Left lung (tissue), 10 donors: ENCODE measurements around the gene KIF16B. TPM values are rescaled to one million over a fixed set of nuclear protein-coding genes. Genes with fewer than 3 reads are reported as not detected.

ENCODE experiments used
- ATAC-seq: fragments of 200-7000 bp; cut with Tn5 transposase; one replicate; pipeline ENCODE4 v1.9.1; 2020; ENCODE audit warnings: moderate library complexity
- DNase-seq, 4 donors: peaks; one replicate each; pipeline ENCODE4 v3.0.0-alpha.2; 2013 to 2020
- H3K27ac ChIP-seq, 2 donors: fragments of 200-600 bp; sonication (generic) in 1 of 2; one replicate each; pipeline versions ENCODE4 v1.5.0 to v1.8.0; 2020 to 2021
- H3K27me3 ChIP-seq, 2 donors: fragments of 200-600 bp; sonication (generic) in 1 of 2; one replicate each; pipeline versions ENCODE4 v1.5.0 to v1.8.0; 2020 to 2021
- H3K36me3 ChIP-seq, 2 donors: fragments of 200-600 bp; sonication (generic) in 1 of 2; one replicate each; pipeline versions ENCODE4 v1.5.0 to v1.8.0; 2020 to 2021
- H3K4me1 ChIP-seq, 2 donors: fragments of 200-600 bp; one replicate each; pipeline ENCODE4 v1.8.0; 2021
- H3K4me3 ChIP-seq, 2 donors: fragments of 200-600 bp; sonication (generic) in 1 of 2; one replicate each; pipeline versions ENCODE4 v1.5.0 to v1.8.0; 2020 to 2021; ENCODE audit warnings: mild to moderate bottlenecking in 1 of 2
- H3K9me3 ChIP-seq, 2 donors: fragments of 200-600 bp; sonication (generic) in 1 of 2; one replicate each; pipeline versions ENCODE4 v1.5.0 to v1.8.0; 2020 to 2021
- intact Hi-C, 2 donors: fragments of 100-400 bp; cut with DNase I; formaldehyde crosslinking; loops; one replicate each; pipeline versions ENCODE4 v1.11.2 to v1.14.2; 2022
- polyA plus RNA-seq, 6 donors: library from polyadenylated mRNA; unstranded; fragments of 120-200 nt; gene quantifications; one replicate each; pipeline ENCODE4 v1.2.1, GENCODE V29; 2013; ENCODE audit not compliant: insufficient read length in 6 of 6
- total RNA-seq, 2 donors: library from RNA; stranded (reverse); fragmentation: NEBNext Ultra II Directional; extraction: Animal tissue kit (Norgen Biotek cat#: 25700); gene quantifications; one replicate each; pipeline ENCODE4 v1.2.1, GENCODE V29; 2021
- TF ChIP-seq, protein P1 (sequence below), 2 donors: fragments of 200-600 bp; sonication (generic) in 1 of 2; IDR thresholded peaks; one replicate each; pipeline versions ENCODE4 v1.5.0 to v1.8.0; 2021; ENCODE audit warnings: antibody characterized with exemption in 2 of 2
- donor health status: DM: no; HTN: yes; CAD: no.
- donor health status: DM: no; HTN: no; CAD: no.

The KIF16B gene
- total and polyA plus RNA-seq, 8 donors, result 9.1 to 23.8 (median 12.8) TPM

DNA sequence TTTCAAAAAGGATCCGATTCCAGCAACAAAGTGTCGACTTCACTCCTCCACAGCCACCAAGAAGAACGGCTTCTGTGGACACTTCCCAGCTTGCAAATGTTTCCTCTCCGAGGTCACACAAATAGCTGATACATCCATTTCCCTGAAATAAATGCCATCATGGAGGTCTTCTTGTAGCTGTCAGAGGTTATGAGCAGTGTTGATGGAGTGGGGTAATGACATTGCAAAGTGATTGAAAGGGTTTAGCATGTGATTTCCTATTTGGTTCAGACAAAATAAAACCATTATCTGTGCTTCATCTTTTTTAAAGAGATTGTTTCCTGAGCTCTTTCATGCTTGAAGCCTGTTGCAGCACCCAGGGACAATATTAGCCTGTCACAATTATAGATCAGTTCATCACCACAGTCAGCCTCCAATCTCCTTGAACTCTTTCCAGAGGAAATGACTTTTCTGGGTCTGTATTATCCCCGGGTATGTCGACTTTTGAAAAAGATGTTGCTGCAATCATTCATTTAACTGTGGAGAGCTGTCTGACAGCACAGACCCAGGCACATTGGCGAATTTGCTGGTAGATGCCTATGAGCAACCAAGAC lies 16.9 kb upstream of the KIF16B start:
- H3K4me1 ChIP-seq, result no peaks in the 10 kb centered on the region
- no peak overlapping the region for H3K4me3 ChIP-seq
- no peak overlapping the region for H3K27ac ChIP-seq
- H3K36me3 ChIP-seq, result no peaks in the 10 kb centered on the region
- peaks cover 0 to 18% of the 10 kb centered on the region in 2 donors for H3K27me3 ChIP-seq
- H3K9me3 ChIP-seq, result no peaks in the 10 kb centered on the region
- ATAC-seq (no peak), DNase-seq (no peak)
- TF ChIP-seq, protein P1, sequence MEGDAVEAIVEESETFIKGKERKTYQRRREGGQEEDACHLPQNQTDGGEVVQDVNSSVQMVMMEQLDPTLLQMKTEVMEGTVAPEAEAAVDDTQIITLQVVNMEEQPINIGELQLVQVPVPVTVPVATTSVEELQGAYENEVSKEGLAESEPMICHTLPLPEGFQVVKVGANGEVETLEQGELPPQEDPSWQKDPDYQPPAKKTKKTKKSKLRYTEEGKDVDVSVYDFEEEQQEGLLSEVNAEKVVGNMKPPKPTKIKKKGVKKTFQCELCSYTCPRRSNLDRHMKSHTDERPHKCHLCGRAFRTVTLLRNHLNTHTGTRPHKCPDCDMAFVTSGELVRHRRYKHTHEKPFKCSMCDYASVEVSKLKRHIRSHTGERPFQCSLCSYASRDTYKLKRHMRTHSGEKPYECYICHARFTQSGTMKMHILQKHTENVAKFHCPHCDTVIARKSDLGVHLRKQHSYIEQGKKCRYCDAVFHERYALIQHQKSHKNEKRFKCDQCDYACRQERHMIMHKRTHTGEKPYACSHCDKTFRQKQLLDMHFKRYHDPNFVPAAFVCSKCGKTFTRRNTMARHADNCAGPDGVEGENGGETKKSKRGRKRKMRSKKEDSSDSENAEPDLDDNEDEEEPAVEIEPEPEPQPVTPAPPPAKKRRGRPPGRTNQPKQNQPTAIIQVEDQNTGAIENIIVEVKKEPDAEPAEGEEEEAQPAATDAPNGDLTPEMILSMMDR (IDR thresholded peaks at IDR 0.05), result no peak
- intact Hi-C loops, result no loop called here

GRCh38 chr20:16589623-16590022 lies 16.4 kb upstream of the KIF16B start:
- Histone ChIP-seq H3K4me3 (no peak overlapping the region), H3K36me3 (no peaks in the 10 kb centered on the region), H3K27ac (no peak overlapping the region), H3K27me3 (peaks cover 0 to 18% of the 10 kb centered on the region in 2 donors), H3K4me1 (no peaks in the 10 kb centered on the region), H3K9me3 (no peaks in the 10 kb centered on the region)
- TF ChIP-seq, protein P1 (IDR thresholded peaks at IDR 0.05), result no peak
- intact Hi-C loops, result no loop called here
- DNase-seq, result no peak
- no peak for ATAC-seq

GRCh38 chr20:16588241-16588640 lies 15.0 kb upstream of the KIF16B start:
- ATAC-seq (no peak), DNase-seq (no peak)
- no peak overlapping the region for H3K4me3 ChIP-seq
- no peaks in the 10 kb centered on the region for H3K9me3 ChIP-seq
- H3K4me1 ChIP-seq, result no peaks in the 10 kb centered on the region
- H3K36me3 ChIP-seq, result no peaks in the 10 kb centered on the region
- TF ChIP-seq, protein P1 (IDR thresholded peaks at IDR 0.05), result no peak
- H3K27ac ChIP-seq, result no peak overlapping the region
- peaks cover 0 to 18% of the 10 kb centered on the region in 2 donors for H3K27me3 ChIP-seq
- intact Hi-C loops, result no loop called here

GRCh38 chr20:16587066-16587465 lies 13.8 kb upstream of the KIF16B start:
- intact Hi-C loops, result no loop called here
- Histone ChIP-seq H3K9me3 (no peaks in the 10 kb centered on the region), H3K27ac (no peak overlapping the region), H3K27me3 (peaks cover 0 to 18% of the 10 kb centered on the region in 2 donors), H3K4me1 (no peaks in the 10 kb centered on the region), H3K4me3 (no peak overlapping the region), H3K36me3 (no peaks in the 10 kb centered on the region)
- DNase-seq (no peak), ATAC-seq (no peak)
- TF ChIP-seq, protein P1 (IDR thresholded peaks at IDR 0.05), result no peak

DNA sequence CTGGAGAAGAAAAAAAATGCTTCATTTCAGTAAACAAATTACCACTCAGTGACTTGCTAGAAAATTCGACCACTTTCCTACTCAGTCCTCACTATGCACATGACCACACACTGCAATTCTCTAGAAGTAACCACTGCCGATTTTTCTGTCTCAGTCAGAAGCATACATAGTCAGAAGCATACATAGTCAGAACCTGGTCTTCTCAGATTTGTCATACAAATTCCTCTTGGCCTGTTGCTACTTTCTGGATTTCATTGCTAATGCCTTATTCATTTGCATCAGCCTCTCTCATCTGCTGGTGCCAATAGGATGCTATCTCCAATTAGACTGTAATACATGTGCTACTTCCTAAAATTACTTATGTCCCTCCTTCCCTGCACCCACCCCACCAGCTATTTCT lies 10.2 kb upstream of the KIF16B start:
- Histone ChIP-seq H3K4me3 (no peak overlapping the region), H3K4me1 (no peaks in the 10 kb centered on the region), H3K27ac (no peak overlapping the region), H3K36me3 (no peaks in the 10 kb centered on the region), H3K9me3 (no peaks in the 10 kb centered on the region), H3K27me3 (peaks cover 0 to 7% of the 10 kb centered on the region in 2 donors)
- TF ChIP-seq, protein P1 (IDR thresholded peaks at IDR 0.05), result no peak
- DNase-seq, result no peak
- no peak for ATAC-seq
- intact Hi-C loops, result no loop called here
